Measurements from ENCODE around the gene HLA-DPB1.

DNA sequence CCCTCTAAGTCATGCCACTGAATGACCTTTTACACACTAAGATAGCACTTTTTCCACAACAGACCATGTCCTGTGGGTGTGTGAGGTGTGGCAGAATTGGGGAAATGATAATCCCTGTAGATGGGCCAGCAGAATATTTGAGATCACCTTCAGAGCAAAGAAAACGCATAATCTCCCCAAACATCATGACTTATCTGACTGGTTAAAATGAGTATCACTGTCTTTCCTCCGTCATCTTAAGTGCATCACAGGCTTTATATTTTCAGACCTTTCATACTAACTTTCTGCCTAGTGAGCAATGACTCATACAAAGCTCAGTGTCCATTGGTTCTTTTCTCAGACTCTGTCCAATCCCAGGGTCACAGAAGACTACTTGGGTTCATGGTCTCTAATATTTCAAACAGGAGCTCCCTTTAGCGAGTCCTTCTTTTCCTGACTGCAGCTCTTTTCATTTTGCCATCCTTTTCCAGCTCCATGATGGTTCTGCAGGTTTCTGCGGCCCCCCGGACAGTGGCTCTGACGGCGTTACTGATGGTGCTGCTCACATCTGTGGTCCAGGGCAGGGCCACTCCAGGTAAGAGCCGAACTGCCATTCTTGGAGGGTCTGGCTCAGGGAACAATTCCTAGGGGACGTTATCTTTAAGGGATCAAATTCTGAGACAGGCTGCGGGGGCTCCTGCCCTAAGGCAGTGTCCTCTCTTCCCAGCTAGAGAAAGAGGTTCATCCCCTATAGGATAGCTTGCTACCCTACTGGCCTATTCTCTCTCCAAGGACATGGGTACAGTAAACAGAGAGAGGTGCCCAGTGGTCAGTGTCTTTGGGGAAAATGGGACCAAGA, at the start of gene HLA-DPB1:
- TF ChIP-seq, protein P1, sequence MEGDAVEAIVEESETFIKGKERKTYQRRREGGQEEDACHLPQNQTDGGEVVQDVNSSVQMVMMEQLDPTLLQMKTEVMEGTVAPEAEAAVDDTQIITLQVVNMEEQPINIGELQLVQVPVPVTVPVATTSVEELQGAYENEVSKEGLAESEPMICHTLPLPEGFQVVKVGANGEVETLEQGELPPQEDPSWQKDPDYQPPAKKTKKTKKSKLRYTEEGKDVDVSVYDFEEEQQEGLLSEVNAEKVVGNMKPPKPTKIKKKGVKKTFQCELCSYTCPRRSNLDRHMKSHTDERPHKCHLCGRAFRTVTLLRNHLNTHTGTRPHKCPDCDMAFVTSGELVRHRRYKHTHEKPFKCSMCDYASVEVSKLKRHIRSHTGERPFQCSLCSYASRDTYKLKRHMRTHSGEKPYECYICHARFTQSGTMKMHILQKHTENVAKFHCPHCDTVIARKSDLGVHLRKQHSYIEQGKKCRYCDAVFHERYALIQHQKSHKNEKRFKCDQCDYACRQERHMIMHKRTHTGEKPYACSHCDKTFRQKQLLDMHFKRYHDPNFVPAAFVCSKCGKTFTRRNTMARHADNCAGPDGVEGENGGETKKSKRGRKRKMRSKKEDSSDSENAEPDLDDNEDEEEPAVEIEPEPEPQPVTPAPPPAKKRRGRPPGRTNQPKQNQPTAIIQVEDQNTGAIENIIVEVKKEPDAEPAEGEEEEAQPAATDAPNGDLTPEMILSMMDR (IDR thresholded peaks at IDR 0.05): no peak
- TF ChIP-seq POLR2A (IDR thresholded peaks at IDR 0.05): peak in 1 of 2 donors; percentile 27

Measured in thyroid gland (tissue), 4 donors.